SK-N-SH (cell line): Measurements from ENCODE around the gene UPF3A. TPM values are rescaled to one million over a fixed set of nuclear protein-coding genes. Genes with fewer than 3 reads are reported as not detected.

Source experiments
- CTCF ChIA-PET: fragments of 300-600, 350-600 bp; formaldehyde crosslinking; extraction: SDS; loops from one replicate; lab custom pipeline; 2021; lab: Yijun Ruan, JAX
- POLR2A ChIA-PET: fragments of 350-600 bp; sonication (Branson Sonifier 250); formaldehyde crosslinking; extraction: SDS; loops from one replicate; lab custom pipeline; 2020; ENCODE audit warnings: antibody characterized with exemption, inconsistent platforms; lab: Yijun Ruan, JAX
- DNase-seq: peaks from one replicate; pipeline ENCODE4 v3.0.0; 2012
- H2AFZ ChIP-seq: fragments of 200-600 bp; sonication (generic); 2 replicates; pipeline ENCODE4 v1.8.1; 2016; ENCODE audit warnings: antibody characterized with exemption, mild to moderate bottlenecking, low read depth
- H3F3A ChIP-seq: fragments of 200-600 bp; sonication (generic); replicated peaks from 2 replicates; pipeline ENCODE3; 2016; ENCODE audit warnings: antibody characterized with exemption, mild to moderate bottlenecking; ENCODE audit not compliant: insufficient read depth
- H3K27ac ChIP-seq, 2 experiments: fragments of 200-500 bp in 1 of 2; fragments of 200-600 bp in 1 of 2; sonication (Bioruptor generic) in 1 of 2; sonication (generic), shearing (Covaris generic) in 1 of 2; 2 replicates each; pipeline versions ENCODE4 v1.5.1 to v1.6.1; 2014 to 2016; ENCODE audit warnings: low read depth in 2 of 2, inconsistent platforms in 1 of 2, low read length in 1 of 2, mild to moderate bottlenecking in 1 of 2, mixed read lengths in 1 of 2
- H3K27me3 ChIP-seq: fragments of 200-600 bp; sonication (generic), shearing (Covaris generic); 2 replicates; pipeline ENCODE4 v1.6.1; 2016; ENCODE audit warnings: mixed run types; ENCODE audit not compliant: insufficient read depth
- H3K36me3 ChIP-seq, 2 experiments: fragments of 200-500 bp in 1 of 2; fragments of 200-600 bp in 1 of 2; sonication (Bioruptor generic) in 1 of 2; sonication (generic) in 1 of 2; replicated peaks in 1 of 2; 2 replicates each; pipeline versions ENCODE3 to v1.5.1; 2014 to 2016; ENCODE audit warnings: low read length in 1 of 2, mild to moderate bottlenecking in 1 of 2; ENCODE audit not compliant: insufficient read depth in 2 of 2, control insufficient read depth in 1 of 2
- H3K4me1 ChIP-seq, 2 experiments: fragments of 200-500 bp in 1 of 2; fragments of 200-600 bp in 1 of 2; sonication (Bioruptor generic) in 1 of 2; sonication (generic), shearing (Covaris generic) in 1 of 2; 2 replicates each; pipeline versions ENCODE4 v1.5.1 to v1.6.1; 2014 to 2016; ENCODE audit warnings: low read depth in 1 of 2, low read length in 1 of 2, mixed run types in 1 of 2; ENCODE audit not compliant: insufficient read depth in 2 of 2, control insufficient read depth in 1 of 2
- H3K4me2 ChIP-seq: fragments of 200-600 bp; sonication (generic), shearing (Covaris generic); 2 replicates; pipeline ENCODE4 v1.6.1; 2017; ENCODE audit warnings: mixed run types
- H3K4me3 ChIP-seq, 2 experiments: fragments of 200-500 bp in 1 of 2; fragments of 200-600 bp in 1 of 2; sonication (Bioruptor generic) in 1 of 2; sonication (generic), shearing (Covaris generic) in 1 of 2; 2 replicates each; pipeline versions ENCODE4 v1.5.1 to v1.8.1; 2014 to 2016; ENCODE audit warnings: low read depth in 2 of 2, inconsistent platforms in 1 of 2, low read length in 1 of 2, mild to moderate bottlenecking in 1 of 2, mixed read lengths in 1 of 2, moderate library complexity in 1 of 2
- H3K79me2 ChIP-seq: fragments of 200-600 bp; sonication (generic); 2 replicates; pipeline ENCODE4 v1.8.1; 2017; ENCODE audit warnings: mild to moderate bottlenecking; ENCODE audit not compliant: insufficient read depth
- H3K9ac ChIP-seq: fragments of 200-600 bp; sonication (generic); 2 replicates; pipeline ENCODE4 v1.6.1; 2017; ENCODE audit warnings: mixed run types
- H3K9me2 ChIP-seq: fragments of 200-600 bp; sonication (generic); 2 replicates; pipeline ENCODE4 v1.6.1; 2017; ENCODE audit warnings: mixed run types
- H3K9me3 ChIP-seq: fragments of 200-600 bp; sonication (generic); 2 replicates; pipeline ENCODE4 v1.6.1; 2017; ENCODE audit warnings: mixed run types, mild to moderate bottlenecking, moderate library complexity
- H4K20me1 ChIP-seq: fragments of 200-600 bp; sonication (generic); 2 replicates; pipeline ENCODE4 v1.6.1; 2017; ENCODE audit warnings: mild to moderate bottlenecking, mixed run types; ENCODE audit not compliant: insufficient read depth
- CHD2 ChIP-seq: fragments of 150-350 bp; IDR thresholded peaks from 2 replicates; pipeline ENCODE4 v1.6.1; 2018; ENCODE audit warnings: low read length; ENCODE audit not compliant: partially characterized antibody
- ELF1 ChIP-seq: IDR thresholded peaks from 2 replicates; pipeline ENCODE4 v1.4.0; 2012
- EZH2phosphoT487 ChIP-seq: fragments of 200-600 bp; sonication (generic); IDR thresholded peaks from 2 replicates; pipeline ENCODE4 v1.6.1; 2017; ENCODE audit warnings: low read depth, mixed run types, mild to moderate bottlenecking, antibody characterized with exemption, moderate library complexity, borderline replicate concordance
- FOSL2 ChIP-seq: IDR thresholded peaks from 2 replicates; pipeline ENCODE4 v1.4.0; 2012; ENCODE audit warnings: low read depth, mild to moderate bottlenecking, moderate library complexity, borderline replicate concordance
- FOXJ3 ChIP-seq: sonication (generic); formaldehyde crosslinking; IDR thresholded peaks from 2 replicates; pipeline ENCODE4 v1.5.1; 2020; ENCODE audit warnings: mild to moderate bottlenecking, missing genetic modification reagents
- FOXM1 ChIP-seq: IDR thresholded peaks from 2 replicates; pipeline ENCODE4 v1.4.0; 2012; ENCODE audit warnings: low read depth, mild to moderate bottlenecking
- GABPA ChIP-seq: IDR thresholded peaks from 2 replicates; pipeline ENCODE4 v1.4.0; 2012; ENCODE audit warnings: low read depth, mild to moderate bottlenecking
- GATA2 ChIP-seq: sonication (generic); formaldehyde crosslinking; IDR thresholded peaks from 2 replicates; pipeline ENCODE4 v1.5.0; 2020; ENCODE audit warnings: mild to moderate bottlenecking, missing genetic modification reagents
- JUND ChIP-seq: IDR thresholded peaks from 2 replicates; pipeline ENCODE4 v1.4.0; 2012
- MXI1 ChIP-seq: IDR thresholded peaks from 2 replicates; pipeline ENCODE4 v1.6.1; 2012; ENCODE audit warnings: mild to moderate bottlenecking, low read depth, low read length, improper control_type of control experiment
- NFIC ChIP-seq: IDR thresholded peaks from 2 replicates; pipeline ENCODE4 v1.4.0; 2012; ENCODE audit warnings: borderline replicate concordance
- NRF1 ChIP-seq: IDR thresholded peaks from 2 replicates; pipeline ENCODE4 v1.6.1; 2012; ENCODE audit warnings: low read depth, mild to moderate bottlenecking, low read length
- RCOR1 ChIP-seq: fragments of 150-350 bp; IDR thresholded peaks from 2 replicates; pipeline ENCODE4 v1.6.1; 2017; ENCODE audit warnings: antibody characterized with exemption, low read length
- RFX5 ChIP-seq: IDR thresholded peaks from 2 replicates; pipeline ENCODE4 v1.6.1; 2012; ENCODE audit warnings: mild to moderate bottlenecking, improper control_type of control experiment, low read length
- SIN3A ChIP-seq: IDR thresholded peaks from 2 replicates; pipeline ENCODE4 v1.6.1; 2012; ENCODE audit warnings: low read depth, mild to moderate bottlenecking, low read length, moderate library complexity, borderline replicate concordance
- SMC3 ChIP-seq: IDR thresholded peaks from 2 replicates; pipeline ENCODE4 v1.6.1; 2012; ENCODE audit warnings: low read depth, low read length, improper control_type of control experiment
- TAF1 ChIP-seq: IDR thresholded peaks from 2 replicates; pipeline ENCODE4 v1.6.1; 2012; ENCODE audit warnings: low read depth, mild to moderate bottlenecking, low read length, moderate library complexity, borderline replicate concordance
- TEAD4 ChIP-seq: IDR thresholded peaks from 2 replicates; pipeline ENCODE4 v1.4.0; 2012; ENCODE audit warnings: mild to moderate bottlenecking, borderline replicate concordance; ENCODE audit not compliant: insufficient read depth
- YY1 ChIP-seq: IDR thresholded peaks from 2 replicates; pipeline ENCODE4 v1.4.0; 2012; ENCODE audit warnings: low read depth, mild to moderate bottlenecking
- WGBS: methylation state at CpG from one replicate; pipeline ENCODE4 v1.1.6; 2017; ENCODE audit warnings: low lambda C conversion rate; 5-methylcytosine and 5-hydroxymethylcytosine counted together
- polyA plus RNA-seq, 3 experiments: library from polyadenylated mRNA; depleted of rRNA; stranded (reverse); fragments of >200 nt; gene quantifications; 2 replicates each; pipeline ENCODE4 v1.2.3, GENCODE V29; 2012
- TF ChIP-seq, protein P1 (sequence below): IDR thresholded peaks from 2 replicates; pipeline ENCODE4 v1.6.1; 2012; ENCODE audit warnings: mild to moderate bottlenecking, low read depth, low read length, moderate library complexity
- TF ChIP-seq, protein P2 (sequence below): IDR thresholded peaks from 2 replicates; pipeline ENCODE4 v1.4.0; 2012; ENCODE audit warnings: low read depth, borderline replicate concordance
- TF ChIP-seq, protein P3 (sequence below): fragments of 150-350 bp; IDR thresholded peaks from 2 replicates; pipeline ENCODE4 v1.6.1; 2016; ENCODE audit warnings: mild to moderate bottlenecking, low read depth, low read length

UPF3A gene
- polyA plus RNA-seq, 1 of the 3 experiments (the other 2 are of a cell fraction) = 63.2 TPM

DNA sequence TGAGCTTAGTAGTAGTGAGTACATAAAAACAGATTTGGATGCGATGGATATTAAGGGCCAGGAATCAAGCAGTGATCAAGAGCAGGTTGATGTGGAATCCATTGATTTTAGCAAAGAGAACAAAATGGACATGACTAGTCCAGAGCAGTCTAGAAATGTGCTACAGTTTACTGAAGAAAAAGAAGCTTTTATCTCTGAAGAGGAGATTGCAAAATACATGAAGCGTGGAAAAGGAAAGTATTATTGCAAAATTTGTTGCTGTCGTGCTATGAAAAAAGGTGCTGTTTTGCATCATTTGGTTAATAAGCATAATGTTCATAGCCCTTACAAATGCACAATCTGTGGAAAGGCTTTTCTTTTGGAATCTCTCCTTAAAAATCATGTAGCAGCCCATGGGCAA is 44.3 kb downstream of the UPF3A start (continued):
- TF ChIP-seq, protein P1, sequence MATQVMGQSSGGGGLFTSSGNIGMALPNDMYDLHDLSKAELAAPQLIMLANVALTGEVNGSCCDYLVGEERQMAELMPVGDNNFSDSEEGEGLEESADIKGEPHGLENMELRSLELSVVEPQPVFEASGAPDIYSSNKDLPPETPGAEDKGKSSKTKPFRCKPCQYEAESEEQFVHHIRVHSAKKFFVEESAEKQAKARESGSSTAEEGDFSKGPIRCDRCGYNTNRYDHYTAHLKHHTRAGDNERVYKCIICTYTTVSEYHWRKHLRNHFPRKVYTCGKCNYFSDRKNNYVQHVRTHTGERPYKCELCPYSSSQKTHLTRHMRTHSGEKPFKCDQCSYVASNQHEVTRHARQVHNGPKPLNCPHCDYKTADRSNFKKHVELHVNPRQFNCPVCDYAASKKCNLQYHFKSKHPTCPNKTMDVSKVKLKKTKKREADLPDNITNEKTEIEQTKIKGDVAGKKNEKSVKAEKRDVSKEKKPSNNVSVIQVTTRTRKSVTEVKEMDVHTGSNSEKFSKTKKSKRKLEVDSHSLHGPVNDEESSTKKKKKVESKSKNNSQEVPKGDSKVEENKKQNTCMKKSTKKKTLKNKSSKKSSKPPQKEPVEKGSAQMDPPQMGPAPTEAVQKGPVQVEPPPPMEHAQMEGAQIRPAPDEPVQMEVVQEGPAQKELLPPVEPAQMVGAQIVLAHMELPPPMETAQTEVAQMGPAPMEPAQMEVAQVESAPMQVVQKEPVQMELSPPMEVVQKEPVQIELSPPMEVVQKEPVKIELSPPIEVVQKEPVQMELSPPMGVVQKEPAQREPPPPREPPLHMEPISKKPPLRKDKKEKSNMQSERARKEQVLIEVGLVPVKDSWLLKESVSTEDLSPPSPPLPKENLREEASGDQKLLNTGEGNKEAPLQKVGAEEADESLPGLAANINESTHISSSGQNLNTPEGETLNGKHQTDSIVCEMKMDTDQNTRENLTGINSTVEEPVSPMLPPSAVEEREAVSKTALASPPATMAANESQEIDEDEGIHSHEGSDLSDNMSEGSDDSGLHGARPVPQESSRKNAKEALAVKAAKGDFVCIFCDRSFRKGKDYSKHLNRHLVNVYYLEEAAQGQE = no peak
- no peak for TF ChIP-seq NFIC
- TF ChIP-seq RCOR1 = no peak
- TF ChIP-seq RFX5 = no peak
- TF ChIP-seq SIN3A = no peak
- TF ChIP-seq MXI1 = no peak
- no peak for TF ChIP-seq JUND

DNA sequence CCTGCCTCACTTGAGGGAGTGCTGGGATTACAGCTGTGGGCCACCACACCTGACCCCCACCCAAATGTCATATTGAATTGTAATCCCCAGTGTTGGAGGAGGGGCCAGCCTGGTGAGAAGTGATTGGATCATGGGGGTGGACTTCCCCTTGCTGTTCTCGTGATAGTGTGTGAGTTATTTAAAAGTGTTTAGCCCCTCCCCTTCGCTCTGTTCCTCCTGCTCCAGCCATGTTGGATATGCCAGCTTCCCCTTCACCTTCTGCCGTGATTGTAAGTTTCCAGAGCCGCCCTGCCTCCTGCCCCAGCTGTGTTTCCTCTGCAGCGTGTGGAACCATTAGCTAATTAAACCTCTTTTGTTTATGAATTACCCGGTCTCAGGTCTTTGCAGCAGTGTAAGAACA is 46.6 kb downstream of the UPF3A start:
- H2AFZ ChIP-seq = no peak overlapping the region
- no peak overlapping the region for H3K4me2 ChIP-seq
- no peaks in the 10 kb centered on the region for H3K9me3 ChIP-seq
- no peaks in the 10 kb centered on the region for H3K9me2 ChIP-seq
- peaks cover 4% of the 10 kb centered on the region for H3F3A ChIP-seq
- 96% methylated on average over 6 of the region's 6 CpGs for WGBS
- TF ChIP-seq, protein P1 = no peak
- TF ChIP-seq YY1 (no peak), TEAD4 (no peak), SMC3 (no peak), GATA2 (CRISPR knock-in tag) (no peak), FOSL2 (no peak), TAF1 (no peak), FOXM1 (no peak), EZH2phosphoT487 (no peak), NFIC (no peak), FOXJ3 (CRISPR knock-in tag) (no peak), GABPA (no peak), MXI1 (no peak), ELF1 (no peak), CHD2 (no peak), NRF1 (no peak)
- TF ChIP-seq, protein P2, sequence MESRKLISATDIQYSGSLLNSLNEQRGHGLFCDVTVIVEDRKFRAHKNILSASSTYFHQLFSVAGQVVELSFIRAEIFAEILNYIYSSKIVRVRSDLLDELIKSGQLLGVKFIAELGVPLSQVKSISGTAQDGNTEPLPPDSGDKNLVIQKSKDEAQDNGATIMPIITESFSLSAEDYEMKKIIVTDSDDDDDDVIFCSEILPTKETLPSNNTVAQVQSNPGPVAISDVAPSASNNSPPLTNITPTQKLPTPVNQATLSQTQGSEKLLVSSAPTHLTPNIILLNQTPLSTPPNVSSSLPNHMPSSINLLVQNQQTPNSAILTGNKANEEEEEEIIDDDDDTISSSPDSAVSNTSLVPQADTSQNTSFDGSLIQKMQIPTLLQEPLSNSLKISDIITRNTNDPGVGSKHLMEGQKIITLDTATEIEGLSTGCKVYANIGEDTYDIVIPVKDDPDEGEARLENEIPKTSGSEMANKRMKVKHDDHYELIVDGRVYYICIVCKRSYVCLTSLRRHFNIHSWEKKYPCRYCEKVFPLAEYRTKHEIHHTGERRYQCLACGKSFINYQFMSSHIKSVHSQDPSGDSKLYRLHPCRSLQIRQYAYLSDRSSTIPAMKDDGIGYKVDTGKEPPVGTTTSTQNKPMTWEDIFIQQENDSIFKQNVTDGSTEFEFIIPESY = no peak
- TF ChIP-seq, protein P3, sequence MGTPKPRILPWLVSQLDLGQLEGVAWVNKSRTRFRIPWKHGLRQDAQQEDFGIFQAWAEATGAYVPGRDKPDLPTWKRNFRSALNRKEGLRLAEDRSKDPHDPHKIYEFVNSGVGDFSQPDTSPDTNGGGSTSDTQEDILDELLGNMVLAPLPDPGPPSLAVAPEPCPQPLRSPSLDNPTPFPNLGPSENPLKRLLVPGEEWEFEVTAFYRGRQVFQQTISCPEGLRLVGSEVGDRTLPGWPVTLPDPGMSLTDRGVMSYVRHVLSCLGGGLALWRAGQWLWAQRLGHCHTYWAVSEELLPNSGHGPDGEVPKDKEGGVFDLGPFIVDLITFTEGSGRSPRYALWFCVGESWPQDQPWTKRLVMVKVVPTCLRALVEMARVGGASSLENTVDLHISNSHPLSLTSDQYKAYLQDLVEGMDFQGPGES = no peak
- TF ChIP-seq, all 33 proteins: peak for 0
- Histone ChIP-seq H3K79me2 (peaks cover 21% of the 10 kb centered on the region; the same call in 1 of the 2 replicates), H3K27me3 (no peaks in the 10 kb centered on the region), H3K27ac (no peak overlapping the region), H3K4me1 (no peaks in the 10 kb centered on the region), H3K9ac (no peak overlapping the region), H3K36me3 (peaks cover 39 to 44% of the 10 kb centered on the region in 2 experiments), H3K4me3 (no peak overlapping the region), H4K20me1 (0 out of 2 replicates have a peak, but pooled peaks cover 5% of the 10 kb centered on the region)
- no peak for DNase-seq
- ChIA-PET CTCF (interaction anchor here (1.1 to 4.9 kb wide), 3 partner anchors 10 to 79 kb away, joined by 3 to 27 read pairs (median 9); no protein-coding TSS in a partner anchor), POLR2A (no interaction called here)
